ENCODE data around the gene CRYZL1. TPM values are rescaled to one million over a fixed set of nuclear protein-coding genes. Genes with fewer than 3 reads are reported as not detected.

The CRYZL1 gene
- total RNA-seq, 4 donors from 2014 or later, result 30.8 to 172 (median 48.5) TPM

- H3K27me3 ChIP-seq, result no peaks in the 10 kb centered on the region
- no peaks in the 10 kb centered on the region for H3K9me3 ChIP-seq
- no peak overlapping the region for H3K27ac ChIP-seq
- no peak for DNase-seq
- peaks cover 0 to 61% (median 0%) of the 10 kb centered on the region in 3 donors for H3K36me3 ChIP-seq
- H3K4me3 ChIP-seq, result no peak overlapping the region
- TF ChIP-seq POLR2A (IDR thresholded peaks at IDR 0.05), result no peak
- no peaks in the 10 kb centered on the region for H3K4me1 ChIP-seq
These were observed 43.5 kb downstream of the CRYZL1 start for GRCh38 chr21:33598051-33598450.

GRCh38 chr21:33588485-33589335 lies 52.8 kb downstream of the CRYZL1 start, which contains the start of gene DONSON:
Gene DONSON (minus strand): TSS chr21:33588684. CDS start chr21:33588641, 43 bp downstream.
- Histone ChIP-seq H3K9me3 (no peaks in the 10 kb centered on the region), H3K4me3 (peak within 1 kb of the TSS; percentile 72 to 95 (median 88)), H3K27ac (peak within 1 kb of the TSS; percentile 82 to 91 (median 86)), H3K27me3 (no peaks in the 10 kb centered on the region), H3K4me1 (peaks cover 0 to 8% (median 0%) of the 10 kb centered on the region in 4 donors), H3K36me3 (no peaks in the 10 kb centered on the region)
- TF ChIP-seq POLR2A (IDR thresholded peaks at IDR 0.05), result peak; percentile 19 to 33
- peak in 3 of 6 experiments; percentile 24 to 28 (median 26) for TF ChIP-seq CTCF (IDR thresholded peaks at IDR 0.05)
- peak; percentile 79 to 96 (median 93) for DNase-seq

GRCh38 chr21:33587792-33588484 lies 53.6 kb downstream of the CRYZL1 start:
- Histone ChIP-seq H3K27me3 (no peaks in the 10 kb centered on the region), H3K4me3 (peak overlapping the region; percentile 72 to 95 (median 88)), H3K27ac (peak overlapping the region; percentile 82 to 91 (median 86)), H3K36me3 (no peaks in the 10 kb centered on the region), H3K4me1 (peaks cover 0 to 8% (median 0%) of the 10 kb centered on the region in 4 donors), H3K9me3 (no peaks in the 10 kb centered on the region)
- DNase-seq, result peak; percentile 28 to 66 (median 59)
- TF ChIP-seq CTCF (IDR thresholded peaks at IDR 0.05) (no peak), POLR2A (IDR thresholded peaks at IDR 0.05) (no peak)

GRCh38 chr21:33586927-33587326 lies 54.6 kb downstream of the CRYZL1 start:
- no peak overlapping the region for H3K4me3 ChIP-seq
- no peaks in the 10 kb centered on the region for H3K36me3 ChIP-seq
- H3K9me3 ChIP-seq, result no peaks in the 10 kb centered on the region
- H3K4me1 ChIP-seq, result peaks cover 0 to 8% (median 0%) of the 10 kb centered on the region in 4 donors
- DNase-seq, result no peak
- no peak overlapping the region for H3K27ac ChIP-seq
- H3K27me3 ChIP-seq, result no peaks in the 10 kb centered on the region
- TF ChIP-seq POLR2A (IDR thresholded peaks at IDR 0.05) (no peak), CTCF (IDR thresholded peaks at IDR 0.05) (no peak)

- H3K4me1 ChIP-seq, result peaks cover 0 to 8% (median 0%) of the 10 kb centered on the region in 4 donors
- TF ChIP-seq CTCF (IDR thresholded peaks at IDR 0.05), result no peak
- no peak for TF ChIP-seq POLR2A (IDR thresholded peaks at IDR 0.05)
- no peak for DNase-seq
These were observed 57.1 kb downstream of the CRYZL1 start for GRCh38 chr21:33584455-33584854.

More at GRCh38 chr21:33584455-33584854, 57.1 kb downstream of the CRYZL1 start:
- H3K4me3 ChIP-seq, result no peak overlapping the region
- H3K9me3 ChIP-seq, result no peaks in the 10 kb centered on the region
- no peaks in the 10 kb centered on the region for H3K27me3 ChIP-seq
- no peak overlapping the region for H3K27ac ChIP-seq
- H3K36me3 ChIP-seq, result no peaks in the 10 kb centered on the region

All from Peyer's patch (tissue), 4 donors.